Astrocyte of the spinal cord (primary cell): ENCODE results near the gene TTC7B.
"Not testable (repeated sequence)": the region's sequence is repeated elsewhere in the genome, so short reads cannot be mapped to it uniquely, and the experiment has no call there.

Source experiments
- DNase-seq: peaks from one replicate; pipeline ENCODE4 v3.0.0; 2011; ENCODE audit warnings: low read depth, low spot score
- H3K4me3 ChIP-seq: 2 replicates; pipeline ENCODE4 v1.5.1; 2011; ENCODE audit warnings: low read depth, mild to moderate bottlenecking, low read length, moderate library complexity
- in situ Hi-C: cut with HindIII; loops from 2 replicates; pipeline ENCODE4 v1.10.0; 2017; ENCODE audit warnings: low sequenced_read_pairs
- TF ChIP-seq, protein P1 (sequence below): IDR thresholded peaks from 2 replicates; pipeline ENCODE4 v1.5.1; 2012; ENCODE audit warnings: low read depth, mild to moderate bottlenecking, low read length, inconsistent platforms

The TTC7B gene

DNA sequence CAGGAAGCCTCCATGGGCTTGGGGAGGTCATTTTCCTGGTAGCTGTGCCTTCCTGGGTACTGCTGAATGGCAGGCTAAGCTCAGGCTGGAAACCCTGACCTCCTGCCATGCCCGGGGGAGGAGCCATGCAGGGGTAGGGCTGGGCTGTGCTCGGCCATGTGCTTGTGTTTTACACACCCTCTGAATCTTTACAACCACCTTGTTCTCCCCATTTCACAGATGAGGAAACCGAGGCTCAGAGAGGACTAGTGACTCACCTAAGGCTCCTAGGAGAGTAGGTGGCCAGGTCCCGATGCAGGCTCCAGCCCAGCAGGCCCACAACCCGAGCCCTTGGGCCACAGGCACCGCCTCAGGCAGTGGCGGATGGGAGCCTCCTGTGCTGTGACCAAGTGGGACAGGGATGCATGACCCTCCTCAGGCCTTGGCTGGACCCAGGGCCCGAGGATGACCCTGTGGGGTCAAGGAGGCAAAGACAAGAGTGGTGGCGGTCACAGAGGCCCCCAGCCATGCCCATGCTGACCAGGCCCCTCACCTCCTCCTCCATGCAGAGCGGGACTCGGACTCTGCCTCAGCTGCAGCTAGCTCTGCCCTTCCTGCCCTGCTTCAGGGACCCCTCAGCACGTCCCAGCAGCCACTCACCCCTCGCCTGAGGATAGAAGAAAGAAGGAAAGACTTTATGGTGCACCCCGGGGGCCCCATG lies 283.3 kb downstream of the TTC7B start:
- TF ChIP-seq, protein P1, sequence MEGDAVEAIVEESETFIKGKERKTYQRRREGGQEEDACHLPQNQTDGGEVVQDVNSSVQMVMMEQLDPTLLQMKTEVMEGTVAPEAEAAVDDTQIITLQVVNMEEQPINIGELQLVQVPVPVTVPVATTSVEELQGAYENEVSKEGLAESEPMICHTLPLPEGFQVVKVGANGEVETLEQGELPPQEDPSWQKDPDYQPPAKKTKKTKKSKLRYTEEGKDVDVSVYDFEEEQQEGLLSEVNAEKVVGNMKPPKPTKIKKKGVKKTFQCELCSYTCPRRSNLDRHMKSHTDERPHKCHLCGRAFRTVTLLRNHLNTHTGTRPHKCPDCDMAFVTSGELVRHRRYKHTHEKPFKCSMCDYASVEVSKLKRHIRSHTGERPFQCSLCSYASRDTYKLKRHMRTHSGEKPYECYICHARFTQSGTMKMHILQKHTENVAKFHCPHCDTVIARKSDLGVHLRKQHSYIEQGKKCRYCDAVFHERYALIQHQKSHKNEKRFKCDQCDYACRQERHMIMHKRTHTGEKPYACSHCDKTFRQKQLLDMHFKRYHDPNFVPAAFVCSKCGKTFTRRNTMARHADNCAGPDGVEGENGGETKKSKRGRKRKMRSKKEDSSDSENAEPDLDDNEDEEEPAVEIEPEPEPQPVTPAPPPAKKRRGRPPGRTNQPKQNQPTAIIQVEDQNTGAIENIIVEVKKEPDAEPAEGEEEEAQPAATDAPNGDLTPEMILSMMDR, result no peak
- no peak overlapping the region for H3K4me3 ChIP-seq
- in situ Hi-C loops, result no loop called here
- no peak for DNase-seq

DNA sequence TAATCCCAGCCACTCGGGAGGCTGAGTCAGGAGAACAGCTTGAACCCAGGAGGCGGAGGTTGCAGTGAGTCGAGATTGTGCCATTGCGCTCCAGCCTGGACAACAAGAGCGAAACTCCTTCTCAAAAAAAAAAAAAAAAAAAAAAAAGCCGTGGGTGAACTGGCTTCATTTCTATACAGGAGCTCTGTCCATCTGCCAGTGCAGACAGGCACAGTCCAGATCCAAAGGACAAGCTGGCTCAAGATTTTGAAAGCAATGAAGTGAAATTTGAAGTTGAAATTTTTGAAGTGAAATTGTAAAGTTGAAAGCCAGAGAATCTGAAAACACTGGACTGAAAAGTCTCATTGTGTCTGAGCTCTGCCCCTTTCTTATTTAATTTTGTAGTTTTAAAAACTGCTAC lies 284.7 kb downstream of the TTC7B start:
- TF ChIP-seq, protein P1, result no peak
- in situ Hi-C loops, result no loop called here
- H3K4me3 ChIP-seq, result no peak overlapping the region
- DNase-seq, result no peak

DNA sequence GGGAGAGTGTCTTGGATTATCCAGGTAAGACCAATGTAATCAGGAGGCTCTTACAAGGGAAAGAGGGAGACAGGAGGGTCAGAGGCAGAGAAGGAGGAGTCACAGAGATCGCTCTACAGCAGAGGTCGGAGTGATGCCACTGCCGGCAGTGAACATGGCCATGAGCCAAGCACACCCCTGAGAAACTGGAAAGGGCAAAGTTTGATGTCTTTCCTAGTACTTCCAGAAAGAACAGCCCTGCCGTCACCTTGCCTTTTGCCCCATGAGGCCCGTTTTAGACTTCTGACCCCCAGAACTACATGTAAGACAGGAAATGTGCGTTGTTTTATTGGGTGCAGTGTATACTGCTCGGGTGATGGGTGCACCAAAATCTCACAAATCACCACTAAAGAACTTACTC lies 285.7 kb downstream of the TTC7B start:
- in situ Hi-C loops, result no loop called here
- TF ChIP-seq, protein P1, result no peak
- no peak overlapping the region for H3K4me3 ChIP-seq
- DNase-seq, result no peak

DNA sequence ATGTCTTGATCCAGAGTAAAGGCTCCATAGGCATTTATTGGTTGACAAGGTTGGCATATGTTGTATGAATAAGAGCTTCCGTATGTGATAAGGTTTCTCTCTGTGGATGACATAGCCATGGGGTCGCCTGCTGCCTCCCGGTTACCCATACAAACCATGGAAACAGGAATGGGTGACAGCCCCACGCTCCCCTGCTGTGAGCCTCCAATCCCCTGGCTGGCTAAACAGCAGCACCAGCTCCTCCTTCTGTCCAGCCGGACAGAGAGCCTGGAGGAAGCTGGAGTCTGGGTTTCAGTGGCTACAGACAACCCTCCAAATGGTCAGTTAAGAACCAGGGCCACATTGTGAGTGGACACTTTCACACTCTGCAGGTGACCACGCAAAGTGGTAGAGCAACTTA lies 288.3 kb downstream of the TTC7B start:
- H3K4me3 ChIP-seq, result no peak overlapping the region
- DNase-seq, result no peak
- in situ Hi-C loops, result no loop called here
- TF ChIP-seq, protein P1, result no peak

DNA sequence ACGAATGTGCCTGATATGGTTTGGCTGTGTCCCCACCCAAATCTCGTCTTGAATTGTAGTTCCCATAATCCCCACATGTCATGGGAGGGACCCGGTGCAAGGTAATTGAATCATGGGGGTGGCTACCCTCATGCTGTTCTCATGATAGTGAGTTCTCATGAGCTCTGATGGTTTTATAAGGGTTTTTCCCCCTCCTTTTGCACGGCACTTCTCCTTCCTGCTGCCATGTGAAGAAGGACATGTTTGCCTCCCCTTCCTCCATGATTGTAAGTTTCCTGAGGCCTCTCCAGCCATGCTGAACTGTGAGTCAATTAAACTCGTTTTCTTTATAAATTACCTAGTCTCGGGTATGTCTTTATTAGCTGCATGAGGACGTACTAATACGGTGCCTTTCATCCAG lies 289.7 kb downstream of the TTC7B start:
- H3K4me3 ChIP-seq, DNase-seq, in situ Hi-C loops: not testable (repeated sequence)

DNA sequence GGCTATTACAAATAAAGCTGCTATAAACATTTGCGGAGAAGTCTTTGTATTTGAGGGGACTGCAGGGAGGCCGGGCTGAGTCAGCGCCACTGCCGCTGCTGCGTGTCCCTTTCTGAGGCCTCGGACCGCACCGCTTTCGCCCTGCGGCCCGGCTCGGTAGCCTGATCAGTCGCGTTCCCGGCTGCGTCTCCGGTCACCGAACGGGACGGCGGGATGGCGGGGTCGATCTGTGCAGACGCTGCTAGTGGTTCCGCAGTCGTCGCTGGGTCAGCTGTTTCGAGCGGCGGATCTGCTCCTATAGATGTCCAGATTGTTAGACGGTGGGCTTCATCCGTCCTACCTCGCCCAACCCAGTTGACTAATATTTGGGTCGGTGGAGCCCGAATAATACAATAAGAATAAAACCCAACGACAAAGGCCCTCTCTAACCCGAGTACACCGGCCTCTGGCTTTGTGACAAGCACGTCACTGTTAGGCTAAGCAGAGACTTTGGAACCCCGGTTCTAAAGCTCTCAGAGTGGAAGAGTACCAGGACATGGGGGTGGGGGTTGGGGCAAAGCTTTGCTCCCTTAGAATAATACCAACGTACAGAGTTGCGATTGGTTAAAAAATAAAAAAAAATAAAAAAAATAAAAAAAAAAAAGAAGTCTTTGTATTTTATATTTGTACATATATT lies 290.7 kb downstream of the TTC7B start:
- in situ Hi-C loops, H3K4me3 ChIP-seq, DNase-seq: not testable (repeated sequence)

DNA sequence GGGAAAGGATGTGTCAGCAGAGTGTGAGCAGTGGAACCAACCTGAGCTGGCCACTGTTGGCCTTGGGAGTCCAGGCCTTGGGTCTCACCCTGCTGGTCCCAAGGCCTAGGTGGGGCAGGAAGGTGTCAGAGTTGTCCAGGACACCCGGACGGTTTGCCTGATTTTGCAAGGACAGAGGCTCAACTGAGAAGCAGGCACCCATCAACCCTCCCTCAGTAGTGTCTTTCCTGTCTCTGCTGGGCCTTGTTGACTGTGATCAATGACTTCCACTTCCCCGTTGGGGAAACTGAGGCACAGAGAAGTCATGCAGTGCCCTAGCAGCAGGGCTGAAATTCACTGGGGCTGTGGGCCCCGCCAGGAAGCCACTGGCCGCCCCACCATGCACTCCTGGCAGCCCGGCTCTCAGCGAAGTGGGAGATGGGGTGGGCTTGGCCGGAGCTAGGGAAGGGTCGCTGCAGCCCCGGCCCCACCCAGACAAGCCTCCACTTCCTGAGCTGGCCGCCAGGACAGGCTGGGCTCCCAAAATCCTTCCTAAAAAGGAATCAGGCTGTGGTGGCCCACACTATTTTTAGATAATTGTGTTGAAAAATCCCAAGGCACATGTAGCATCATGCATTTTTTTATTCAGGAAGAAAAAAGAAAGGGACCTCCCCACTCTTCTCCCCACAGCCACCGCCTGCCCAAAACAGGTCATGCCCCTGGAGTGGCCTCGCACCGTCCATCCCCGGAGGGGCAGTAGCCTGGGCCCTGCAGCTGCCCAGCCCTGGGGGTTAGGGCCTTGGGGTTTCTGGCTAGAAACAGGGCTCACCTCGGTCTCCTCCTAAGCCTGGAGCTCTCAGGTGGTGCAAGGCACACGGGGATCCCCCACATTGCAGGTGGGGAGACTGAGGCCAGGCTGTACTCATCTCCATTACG lies 292.0 kb downstream of the TTC7B start:
- no peak for DNase-seq
- no peak overlapping the region for H3K4me3 ChIP-seq
- TF ChIP-seq, protein P1, result no peak
- in situ Hi-C loops, result no loop called here
